Hair follicular keratinocyte (primary cell): ENCODE data around the gene USP24. TPM values are rescaled to one million over a fixed set of nuclear protein-coding genes. Genes with fewer than 3 reads are reported as not detected.

Source experiments
- total RNA-seq: library from RNA; depleted of rRNA; stranded (reverse); fragments of >200 nt; gene quantifications from 2 replicates; pipeline ENCODE4 v1.2.3, GENCODE V29; 2015

USP24 gene
- total RNA-seq = 18.8 and 26.2 TPM in 2 replicates

GRCh38 chr1:55215194-55216021, at the start of gene USP24:
USP24 (minus strand) TSS chr1:55215364; CDS start chr1:55215113, 251 bp downstream.

GRCh38 chr1:55039342-55040082, 175.7 kb downstream of the USP24 start, which contains the start of gene PCSK9:
PCSK9 (plus strand) TSS chr1:55039548; CDS start chr1:55039838, 290 bp downstream.

Other genes starting within 250 kb of the USP24 start
- 1.5 TPM in 1 of 2 replicates, not detected in the other for gene TMEM61, start 234.7 kb downstream of the USP24 start, total RNA-seq
- gene BSND, start 216.4 kb downstream of the USP24 start, total RNA-seq = not detected in 2 replicates
- 265 and 294 TPM in 2 replicates for gene PCSK9, start 175.8 kb downstream of the USP24 start, total RNA-seq